Muscle layer of colon (tissue), 2 donors: ENCODE measurements around the gene BTBD1.
"Not testable (repeated sequence)": the region's sequence is repeated elsewhere in the genome, so short reads cannot be mapped to it uniquely, and the experiment has no call there.

Source experiments
- H3K27ac ChIP-seq: one replicate; pipeline ENCODE4 v1.7.0; 2013; ENCODE audit warnings: low read depth, mild to moderate bottlenecking, low read length, moderate library complexity
- H3K27me3 ChIP-seq, 2 donors: one replicate each; pipeline ENCODE4 v1.7.0; 2013; ENCODE audit warnings: low read length in 2 of 2, mild to moderate bottlenecking in 2 of 2; ENCODE audit not compliant: insufficient read depth in 2 of 2, control insufficient read depth in 1 of 2
- H3K36me3 ChIP-seq: one replicate; pipeline ENCODE4 v1.7.0; 2013; ENCODE audit warnings: mild to moderate bottlenecking, low read length; ENCODE audit not compliant: insufficient read depth
- H3K4me1 ChIP-seq: one replicate; pipeline ENCODE4 v1.7.0; 2013; ENCODE audit warnings: mild to moderate bottlenecking, low read length; ENCODE audit not compliant: insufficient read depth
- H3K4me3 ChIP-seq, 2 donors: one replicate each; pipeline ENCODE4 v1.7.0; 2013; ENCODE audit warnings: low read length in 2 of 2, low read depth in 1 of 2, mild to moderate bottlenecking in 1 of 2, moderate library complexity in 1 of 2
- H3K9ac ChIP-seq: one replicate; pipeline ENCODE4 v1.7.0; 2013; ENCODE audit warnings: low read length
- H3K9me3 ChIP-seq: one replicate; pipeline ENCODE4 v1.7.0; 2013; ENCODE audit warnings: mild to moderate bottlenecking, low read length
- donor health status: abdominal sarcoma.
- donor health status: Adenocarcinoma of cecum.

The BTBD1 gene

DNA sequence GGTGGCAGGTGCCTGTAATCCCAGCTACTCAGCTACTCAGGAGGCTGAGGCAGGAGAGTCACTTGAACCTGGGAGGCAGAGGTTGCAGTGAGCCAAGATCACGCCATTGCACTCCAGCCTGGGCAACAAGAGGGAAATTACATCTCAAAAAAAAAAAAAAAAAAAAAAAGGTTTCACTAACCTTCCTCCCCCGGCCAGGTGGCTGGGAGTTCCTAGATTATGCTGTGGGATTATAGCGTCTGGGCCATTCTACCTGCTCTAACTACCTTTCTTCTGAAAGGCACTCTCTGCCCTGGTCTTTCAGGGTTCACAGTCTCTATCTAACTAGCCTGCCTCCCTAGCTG lies 24.9 kb upstream of the BTBD1 start:
- not testable (repeated sequence) for H3K27ac ChIP-seq, H3K9ac ChIP-seq, H3K36me3 ChIP-seq, H3K4me3 ChIP-seq, H3K9me3 ChIP-seq, H3K27me3 ChIP-seq, H3K4me1 ChIP-seq

DNA sequence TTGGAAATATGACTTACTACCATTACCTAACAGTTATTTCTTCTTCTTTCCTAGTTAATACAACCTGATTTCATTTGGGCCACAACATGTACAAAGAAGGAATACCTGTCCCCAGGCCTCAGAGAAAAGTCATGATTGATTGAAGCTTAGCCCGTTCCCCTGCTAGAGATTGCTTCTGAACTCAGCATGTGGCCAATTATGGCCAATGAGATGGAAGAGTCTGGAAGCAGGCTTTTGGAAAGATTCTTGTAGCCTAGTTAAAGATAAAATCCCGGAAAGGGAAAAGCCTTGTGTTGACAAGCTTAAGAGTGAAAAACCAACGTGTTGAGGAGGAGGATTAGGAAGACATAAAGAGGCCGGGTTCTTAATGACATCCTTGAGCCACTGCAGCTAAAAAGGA lies 23.4 kb upstream of the BTBD1 start:
- Histone ChIP-seq H3K4me1 (no peaks in the 10 kb centered on the region), H3K9me3 (no peaks in the 10 kb centered on the region), H3K27ac (no peak overlapping the region), H3K36me3 (no peaks in the 10 kb centered on the region), H3K9ac (no peak overlapping the region), H3K4me3 (no peak overlapping the region), H3K27me3 (no peaks in the 10 kb centered on the region)

DNA sequence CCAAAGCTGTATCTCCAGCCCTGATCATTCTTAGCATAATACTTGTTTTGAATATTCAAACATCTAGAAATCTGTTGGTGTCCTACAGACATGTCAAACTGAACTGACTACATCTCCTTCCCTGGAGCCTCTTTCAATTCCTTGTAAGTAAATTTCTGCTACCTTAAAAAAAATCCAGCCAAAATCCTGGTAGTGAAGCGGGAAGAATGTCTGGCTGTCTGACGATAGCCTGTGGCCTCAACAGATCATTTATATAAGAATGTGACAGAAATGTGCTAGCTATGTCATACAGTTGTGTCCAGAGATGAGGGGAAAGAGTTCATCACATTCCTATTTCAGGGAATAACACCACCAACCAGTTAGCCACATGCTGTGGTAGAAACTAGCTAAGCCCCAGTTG lies 21.8 kb upstream of the BTBD1 start:
- H3K9ac ChIP-seq: no peak overlapping the region
- no peaks in the 10 kb centered on the region for H3K36me3 ChIP-seq
- H3K27ac ChIP-seq: no peak overlapping the region
- H3K4me3 ChIP-seq: no peak overlapping the region
- H3K27me3 ChIP-seq: no peaks in the 10 kb centered on the region
- no peaks in the 10 kb centered on the region for H3K9me3 ChIP-seq
- no peaks in the 10 kb centered on the region for H3K4me1 ChIP-seq

DNA sequence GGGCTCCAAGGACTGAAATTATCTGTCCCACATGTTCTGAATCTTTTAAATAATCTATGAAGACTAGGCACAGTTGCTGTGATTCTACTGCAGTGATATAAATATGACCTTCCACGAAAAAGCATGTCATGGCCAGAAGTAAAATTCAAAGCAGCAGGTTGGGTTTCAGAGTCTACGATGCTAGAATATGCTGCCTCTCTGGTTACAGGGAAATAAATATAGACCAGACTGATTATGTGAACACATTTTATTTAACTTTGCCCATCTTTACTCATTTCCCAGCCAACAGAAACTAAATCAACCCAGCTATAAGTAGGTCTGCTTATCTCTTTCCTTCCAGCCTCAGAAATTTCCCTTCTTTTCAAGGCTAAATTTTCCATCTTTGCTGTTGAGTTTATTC lies 20.5 kb upstream of the BTBD1 start:
- Histone ChIP-seq H3K9ac (no peak overlapping the region), H3K27ac (no peak overlapping the region), H3K4me1 (no peaks in the 10 kb centered on the region), H3K4me3 (no peak overlapping the region), H3K27me3 (no peaks in the 10 kb centered on the region), H3K36me3 (no peaks in the 10 kb centered on the region), H3K9me3 (no peaks in the 10 kb centered on the region)

DNA sequence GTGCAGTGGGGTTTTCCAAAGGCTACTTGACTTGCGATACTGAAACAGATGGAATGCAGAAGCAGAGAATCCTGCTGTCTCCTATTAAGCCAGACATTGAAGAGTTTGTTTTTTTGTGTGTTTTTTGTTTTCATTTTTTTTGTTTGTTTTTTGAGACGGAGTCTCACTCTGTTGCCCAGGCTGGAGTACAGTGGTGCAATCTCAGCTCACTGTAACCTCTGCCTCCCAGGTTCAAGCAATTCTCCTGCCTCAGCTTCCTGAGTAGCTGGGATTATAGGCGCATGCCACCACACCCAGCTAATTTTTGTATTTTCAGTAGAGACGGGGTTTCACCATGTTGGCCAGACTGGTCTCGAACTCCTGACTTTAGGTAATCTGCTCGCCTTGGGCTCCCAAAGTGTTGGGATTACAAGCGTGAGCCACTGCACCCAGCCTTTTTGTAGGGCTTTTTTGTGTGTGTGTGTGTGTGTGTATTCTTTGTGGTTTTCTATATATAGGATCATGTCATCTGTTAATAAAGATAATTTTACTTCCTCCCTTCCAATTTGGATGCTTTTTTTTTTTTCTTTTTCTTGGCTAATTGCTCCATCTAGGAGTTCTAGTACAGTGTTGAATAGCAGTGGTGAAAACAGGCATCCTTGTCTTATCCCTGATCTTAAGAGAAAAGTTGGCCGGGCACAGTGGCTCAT lies 19.0 kb upstream of the BTBD1 start:
- not testable (repeated sequence) for H3K4me3 ChIP-seq, H3K9me3 ChIP-seq, H3K27me3 ChIP-seq, H3K4me1 ChIP-seq, H3K27ac ChIP-seq, H3K36me3 ChIP-seq, H3K9ac ChIP-seq

DNA sequence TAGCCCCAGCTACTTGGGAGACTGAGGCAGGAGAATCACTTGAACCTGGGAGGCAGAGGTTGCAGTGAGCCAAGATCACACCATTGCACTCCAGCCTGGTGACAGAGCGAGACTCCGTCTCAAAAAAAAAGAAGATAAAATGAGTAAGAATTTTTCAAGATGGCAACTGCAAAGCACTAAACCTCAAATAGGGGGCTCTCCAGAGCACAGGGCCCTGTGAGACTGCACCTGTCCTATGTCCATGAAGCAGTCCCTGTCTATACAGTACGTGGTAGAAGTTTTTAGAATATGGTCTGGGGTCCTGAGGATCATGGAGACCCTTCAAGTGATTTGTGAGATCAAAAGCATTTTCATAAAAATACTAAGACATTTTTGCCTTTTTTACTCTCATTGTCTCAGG lies 18.4 kb upstream of the BTBD1 start:
- not testable (repeated sequence) for H3K4me1 ChIP-seq, H3K36me3 ChIP-seq, H3K27me3 ChIP-seq, H3K9ac ChIP-seq, H3K4me3 ChIP-seq, H3K27ac ChIP-seq, H3K9me3 ChIP-seq

DNA sequence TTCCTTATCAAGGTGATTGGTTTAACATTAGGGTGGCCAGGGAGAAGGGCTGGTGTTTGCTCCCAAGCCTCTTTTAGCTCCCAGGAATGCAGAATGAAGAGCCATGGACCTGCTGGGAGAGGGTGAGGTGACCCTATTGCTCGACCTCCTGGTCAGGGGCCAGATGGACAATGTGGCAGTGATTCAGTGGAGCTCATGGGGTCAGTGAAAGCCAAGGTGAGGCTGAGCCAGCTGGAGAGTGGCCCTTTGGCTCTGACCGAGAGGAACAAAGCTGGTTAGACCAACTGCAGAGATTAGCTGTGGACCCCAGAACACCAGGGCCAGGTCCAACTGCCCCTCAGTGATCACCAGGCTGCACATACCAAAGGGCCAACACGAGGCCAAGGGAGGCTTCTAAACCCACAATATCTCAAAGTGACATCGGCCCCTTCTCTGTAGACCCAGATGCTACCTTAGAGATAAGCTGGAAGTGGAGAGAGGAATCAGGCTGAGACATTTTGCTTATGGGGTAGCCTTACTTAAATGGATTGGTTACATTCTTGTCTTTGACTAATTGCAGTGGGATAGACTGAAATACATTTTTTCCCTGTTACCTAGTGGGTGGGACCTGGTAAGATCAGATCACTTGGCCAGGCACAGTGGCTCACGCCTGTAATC lies 15.8 kb upstream of the BTBD1 start:
- Histone ChIP-seq H3K9me3 (no peaks in the 10 kb centered on the region), H3K27me3 (no peaks in the 10 kb centered on the region), H3K27ac (no peak overlapping the region), H3K4me3 (no peak overlapping the region), H3K4me1 (no peaks in the 10 kb centered on the region), H3K9ac (no peak overlapping the region), H3K36me3 (no peaks in the 10 kb centered on the region)

DNA sequence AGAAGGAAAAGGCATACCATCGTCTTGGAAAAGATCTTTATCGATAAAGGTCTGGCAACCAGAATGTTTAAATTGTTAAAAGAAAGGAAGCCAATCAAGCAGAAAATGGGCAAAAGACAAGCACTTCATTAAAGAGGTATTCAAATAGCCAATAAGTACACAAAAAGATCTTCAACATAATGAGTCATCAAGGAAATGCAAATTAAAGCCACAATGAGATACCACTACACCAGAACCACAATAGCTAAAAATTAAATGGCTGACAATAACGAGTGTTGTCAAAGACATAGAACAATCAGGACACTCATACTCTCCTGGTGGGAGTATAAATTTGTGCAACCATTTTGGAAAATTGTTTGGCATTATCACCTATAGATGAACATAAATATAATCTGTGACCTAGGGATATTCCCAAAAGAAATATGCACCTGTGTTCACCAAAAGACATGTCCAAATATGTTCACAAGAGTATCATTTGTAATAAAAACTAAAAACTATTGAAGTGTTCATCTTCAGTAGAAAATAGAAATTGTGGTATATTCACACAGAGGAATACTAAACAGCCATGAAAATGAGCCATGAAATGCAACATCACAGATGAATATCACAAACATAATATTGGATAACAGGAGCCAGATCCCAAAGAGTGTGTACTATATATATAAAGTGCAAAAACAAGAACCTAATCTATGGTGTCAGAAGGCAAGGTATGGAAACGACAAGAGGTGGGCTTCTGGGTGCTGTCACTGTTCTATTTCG lies 14.4 kb upstream of the BTBD1 start:
- H3K27ac ChIP-seq: no peak overlapping the region
- no peaks in the 10 kb centered on the region for H3K9me3 ChIP-seq
- no peak overlapping the region for H3K9ac ChIP-seq
- no peak overlapping the region for H3K4me3 ChIP-seq
- H3K4me1 ChIP-seq: no peaks in the 10 kb centered on the region
- H3K36me3 ChIP-seq: no peaks in the 10 kb centered on the region
- no peaks in the 10 kb centered on the region for H3K27me3 ChIP-seq

DNA sequence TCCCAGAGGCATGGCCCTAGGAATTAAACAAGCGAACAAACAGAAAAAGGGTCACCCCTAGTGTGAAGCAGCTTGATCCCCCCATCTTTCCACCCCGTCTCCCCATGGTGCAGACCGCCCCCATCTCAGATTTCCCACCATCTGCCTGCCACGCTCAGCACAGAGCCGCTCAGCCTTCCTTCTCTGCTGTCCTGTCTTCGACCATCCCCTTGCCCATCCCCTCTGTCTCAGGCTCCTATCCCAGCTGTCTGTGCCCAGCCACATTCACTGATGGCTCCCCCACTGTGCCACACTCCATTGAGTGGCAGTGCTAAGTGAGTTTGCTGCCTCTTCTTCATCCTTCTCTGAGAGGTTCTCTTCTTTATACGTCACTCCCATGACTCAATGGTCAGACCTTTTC lies 11.7 kb upstream of the BTBD1 start:
- Histone ChIP-seq H3K9me3 (no peaks in the 10 kb centered on the region), H3K27ac (no peak overlapping the region), H3K4me3 (no peak overlapping the region)

DNA sequence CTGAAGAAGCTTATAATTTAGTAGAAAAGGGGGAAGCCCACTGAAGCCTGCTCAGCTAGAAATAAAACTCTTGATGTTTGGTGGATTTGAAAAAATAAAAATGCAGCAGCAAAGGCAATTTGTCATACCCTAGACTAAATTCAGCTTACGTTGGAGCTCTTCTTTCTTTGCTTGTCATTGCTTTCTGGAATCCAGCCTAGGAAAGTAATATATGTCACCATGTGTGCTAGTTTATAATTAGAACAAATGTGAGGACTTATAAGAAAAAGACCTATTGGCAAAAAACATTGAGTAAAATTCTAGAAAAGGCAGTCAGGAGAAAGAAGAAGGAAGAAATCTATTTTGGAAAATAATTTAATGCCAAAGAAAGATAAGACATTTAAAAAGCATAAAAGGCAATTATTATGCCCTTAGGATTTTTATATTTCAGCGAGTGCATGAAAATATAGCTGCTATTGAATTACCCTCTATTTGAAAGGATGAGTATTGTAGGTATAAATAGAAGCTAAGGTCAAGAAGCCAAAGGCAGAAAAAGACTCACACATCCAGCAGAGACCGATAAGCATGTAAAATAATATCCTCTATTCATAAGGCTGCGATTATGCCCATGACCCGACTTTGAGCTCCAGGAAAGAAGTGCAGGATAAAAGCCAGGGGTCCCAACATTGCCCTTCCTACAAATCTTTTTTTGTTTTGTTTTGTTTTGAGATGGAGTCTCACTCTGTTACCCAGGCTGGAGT lies 10.6 kb upstream of the BTBD1 start:
- Histone ChIP-seq H3K27me3 (no peaks in the 10 kb centered on the region), H3K9ac (no peak overlapping the region), H3K27ac (no peak overlapping the region), H3K36me3 (no peaks in the 10 kb centered on the region), H3K4me3 (no peak overlapping the region), H3K9me3 (peaks cover 3% of the 10 kb centered on the region), H3K4me1 (no peaks in the 10 kb centered on the region)

More for the DNA sequence above, 11.7 kb upstream of the BTBD1 start:
- H3K36me3 ChIP-seq: no peaks in the 10 kb centered on the region
- no peaks in the 10 kb centered on the region for H3K27me3 ChIP-seq
- no peak overlapping the region for H3K9ac ChIP-seq
- H3K4me1 ChIP-seq: no peaks in the 10 kb centered on the region

DNA sequence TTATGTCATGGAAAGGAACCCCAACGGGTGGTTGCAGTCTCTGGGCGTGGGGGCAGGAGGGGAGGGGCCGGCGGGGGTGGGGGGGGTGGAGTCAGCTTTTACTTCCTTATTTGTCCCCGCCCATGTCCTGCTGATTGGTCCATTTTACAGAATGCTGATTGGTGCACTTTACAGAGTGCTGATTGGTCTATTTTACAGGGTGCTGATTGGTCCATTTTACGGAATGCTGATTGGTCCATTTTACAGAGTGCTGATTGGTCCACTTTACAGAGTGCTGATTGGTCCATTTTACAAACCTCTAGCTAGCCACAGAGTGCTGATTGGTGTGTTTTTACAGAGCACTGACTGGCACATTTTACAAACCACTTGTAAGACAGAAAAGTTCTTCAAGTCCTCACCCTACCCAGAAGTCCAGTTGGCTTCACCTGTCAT lies 2.2 kb upstream of the BTBD1 start:
- not testable (repeated sequence) for H3K27ac ChIP-seq, H3K4me3 ChIP-seq, H3K36me3 ChIP-seq, H3K27me3 ChIP-seq, H3K9me3 ChIP-seq, H3K9ac ChIP-seq
- peaks cover 14% of the 10 kb centered on the region for H3K4me1 ChIP-seq
